LNCaP clone FGC (cell line): ENCODE results near the gene TOPBP1.
A peak's percentile ranks its signal among the peaks of the same experiment; 100 is the strongest.

Experiments used
- DNase-seq: peaks from one replicate; pipeline ENCODE4 v3.0.0-alpha.2; 2011; ENCODE audit warnings: low read depth
- H3K4me3 ChIP-seq: 2 replicates; pipeline ENCODE4 v1.5.1; 2011; ENCODE audit warnings: mild to moderate bottlenecking, low read depth, low read length, control low read depth
- TF ChIP-seq, protein P1 (sequence below): IDR thresholded peaks from 2 replicates; pipeline ENCODE4 v1.5.1; 2012; ENCODE audit warnings: mild to moderate bottlenecking; ENCODE audit not compliant: control insufficient read depth, insufficient read depth; ENCODE audit errors: extremely low read depth

TOPBP1 gene

DNA sequence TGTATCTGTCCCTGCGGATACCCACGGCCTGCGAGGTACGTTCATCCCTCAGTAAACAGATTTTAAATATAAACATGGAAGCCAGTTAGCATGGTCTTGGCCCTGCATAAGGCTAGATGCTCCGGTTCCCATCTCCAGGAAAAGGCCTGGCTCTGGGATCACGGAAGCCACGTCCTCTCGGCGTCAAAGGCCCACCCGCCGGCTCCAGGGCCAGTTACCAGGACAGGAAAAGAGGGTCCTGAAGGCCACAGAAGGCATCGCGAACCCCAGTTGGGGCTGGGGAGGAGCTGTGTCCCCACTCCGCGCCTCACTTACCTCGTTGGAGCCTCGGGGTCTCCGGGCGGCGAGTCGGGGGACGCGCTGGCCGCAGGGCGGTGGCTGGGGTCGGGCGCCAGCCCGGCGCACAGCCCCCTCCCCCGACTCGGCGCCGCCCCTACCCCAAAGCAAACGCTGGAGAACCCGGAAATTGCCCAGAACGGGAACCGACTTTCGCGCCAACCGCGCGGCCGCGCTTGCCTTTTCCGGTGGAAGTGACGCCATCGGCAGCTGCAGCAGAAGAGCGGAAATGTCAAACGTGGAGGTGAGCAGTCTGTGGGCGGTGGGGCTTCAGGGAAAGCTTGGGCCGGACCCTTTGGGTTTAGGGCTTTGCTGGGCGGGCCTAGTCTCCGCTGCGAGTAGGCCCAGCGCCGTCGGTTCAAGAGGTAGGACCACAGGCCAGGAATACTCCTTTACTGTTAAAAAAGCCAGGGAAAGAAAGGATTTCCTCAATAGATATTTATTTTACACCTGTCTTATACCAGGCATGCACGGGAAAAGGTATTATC is at the start of gene TOPBP1:
TSS of gene TOPBP1 (minus strand) at position 488 of the 824 bp plus-strand sequence. CDS start 814 bp downstream, outside the sequence.
- H3K4me3 ChIP-seq = peak within 1 kb of the TSS; percentile 82
- DNase-seq = peak; percentile 40
- TF ChIP-seq, protein P1, sequence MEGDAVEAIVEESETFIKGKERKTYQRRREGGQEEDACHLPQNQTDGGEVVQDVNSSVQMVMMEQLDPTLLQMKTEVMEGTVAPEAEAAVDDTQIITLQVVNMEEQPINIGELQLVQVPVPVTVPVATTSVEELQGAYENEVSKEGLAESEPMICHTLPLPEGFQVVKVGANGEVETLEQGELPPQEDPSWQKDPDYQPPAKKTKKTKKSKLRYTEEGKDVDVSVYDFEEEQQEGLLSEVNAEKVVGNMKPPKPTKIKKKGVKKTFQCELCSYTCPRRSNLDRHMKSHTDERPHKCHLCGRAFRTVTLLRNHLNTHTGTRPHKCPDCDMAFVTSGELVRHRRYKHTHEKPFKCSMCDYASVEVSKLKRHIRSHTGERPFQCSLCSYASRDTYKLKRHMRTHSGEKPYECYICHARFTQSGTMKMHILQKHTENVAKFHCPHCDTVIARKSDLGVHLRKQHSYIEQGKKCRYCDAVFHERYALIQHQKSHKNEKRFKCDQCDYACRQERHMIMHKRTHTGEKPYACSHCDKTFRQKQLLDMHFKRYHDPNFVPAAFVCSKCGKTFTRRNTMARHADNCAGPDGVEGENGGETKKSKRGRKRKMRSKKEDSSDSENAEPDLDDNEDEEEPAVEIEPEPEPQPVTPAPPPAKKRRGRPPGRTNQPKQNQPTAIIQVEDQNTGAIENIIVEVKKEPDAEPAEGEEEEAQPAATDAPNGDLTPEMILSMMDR = no peak

DNA sequence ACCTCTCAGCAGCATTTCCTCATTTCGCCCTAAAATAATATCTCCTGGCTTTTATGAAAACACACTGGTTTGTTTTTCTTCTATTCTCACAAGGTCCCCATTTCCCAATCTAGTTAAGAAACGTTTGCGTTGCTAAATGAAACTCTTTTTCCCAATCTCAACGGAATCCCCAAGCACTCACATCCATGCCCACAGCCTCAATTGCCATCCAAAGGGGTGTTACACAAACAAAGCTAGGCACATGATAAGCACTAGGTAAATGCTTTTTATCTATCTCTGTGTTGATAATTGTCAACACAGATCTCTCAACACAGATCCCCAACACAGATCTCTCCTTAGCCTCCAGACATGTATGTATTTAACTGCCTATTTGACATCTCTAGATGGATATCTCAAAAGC is 49.3 kb upstream of the TOPBP1 start:
- no peak overlapping the region for H3K4me3 ChIP-seq
- TF ChIP-seq, protein P1 = no peak

DNA sequence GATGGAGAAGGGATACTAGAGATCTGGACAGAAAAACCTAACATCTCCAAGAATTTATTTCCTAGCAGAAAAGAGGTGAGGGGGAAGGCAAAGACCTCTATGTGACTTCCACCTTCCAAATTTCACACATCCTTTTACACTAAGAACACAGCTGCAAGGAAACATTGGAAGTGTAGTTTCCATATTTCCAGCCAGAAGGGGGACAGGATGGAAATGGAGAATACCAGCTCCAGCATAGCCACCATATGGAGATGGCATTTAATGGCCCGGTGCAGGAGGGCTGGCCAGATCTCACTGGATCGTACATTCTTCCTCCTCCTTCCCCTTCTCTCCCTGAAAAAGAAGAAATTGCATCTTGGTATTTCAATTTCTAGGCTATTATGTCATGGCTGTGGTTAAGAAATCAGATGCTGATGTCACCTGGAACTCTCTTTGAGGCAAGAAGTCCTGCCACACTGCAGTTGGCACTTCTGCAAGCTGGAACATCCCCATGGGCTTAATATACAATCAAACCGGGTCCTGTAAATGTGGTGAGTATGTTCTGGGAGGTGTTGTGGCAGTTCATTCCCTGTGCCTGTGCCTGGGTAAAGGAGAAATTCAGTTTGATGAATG is 47.5 kb upstream of the TOPBP1 start:
- DNase-seq = no peak
- TF ChIP-seq, protein P1 = no peak
- no peak overlapping the region for H3K4me3 ChIP-seq

More for the DNA sequence above, 49.3 kb upstream of the TOPBP1 start:
- no peak for DNase-seq

DNA sequence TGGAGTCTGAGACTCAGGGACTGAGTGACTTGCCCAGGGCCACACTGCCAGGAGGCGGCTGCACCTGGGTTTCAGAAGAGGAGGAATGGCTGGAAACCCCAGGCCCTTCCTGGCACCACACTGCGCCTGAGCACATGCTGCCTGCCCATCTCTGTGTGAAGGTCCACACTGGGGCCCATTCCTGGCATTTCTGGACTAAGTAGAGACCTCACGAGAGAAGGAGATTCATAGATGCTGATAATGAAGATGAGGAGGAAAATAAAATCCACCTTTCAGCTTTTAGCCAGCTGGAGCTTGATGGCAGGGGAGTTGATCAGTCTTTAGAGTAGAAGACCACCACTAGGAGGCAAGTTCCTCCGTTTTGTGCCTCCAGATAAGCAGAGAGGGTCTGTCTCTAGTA is 44.3 kb upstream of the TOPBP1 start:
- DNase-seq = no peak
- TF ChIP-seq, protein P1 = no peak
- no peak overlapping the region for H3K4me3 ChIP-seq

DNA sequence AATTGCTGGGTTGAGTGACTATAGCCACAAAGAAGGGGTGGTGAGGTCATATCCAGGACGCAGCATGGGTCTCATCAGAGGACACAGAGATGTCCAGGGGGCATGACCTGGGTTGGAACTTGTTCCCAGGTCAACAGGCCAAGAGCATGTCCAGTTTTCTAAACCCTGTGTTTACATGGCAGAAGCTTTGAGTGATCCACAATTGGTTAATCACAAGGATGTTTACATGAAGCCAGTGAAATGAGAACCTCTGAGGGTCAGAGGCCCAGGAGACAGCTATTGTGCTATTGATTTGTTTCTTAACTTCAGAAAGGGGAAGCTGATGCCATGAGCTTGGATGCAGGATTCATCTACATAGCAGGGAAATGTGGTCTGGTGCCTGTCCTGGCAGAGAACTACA is 42.2 kb upstream of the TOPBP1 start:
- DNase-seq = no peak
- H3K4me3 ChIP-seq = no peak overlapping the region
- TF ChIP-seq, protein P1 = no peak

DNA sequence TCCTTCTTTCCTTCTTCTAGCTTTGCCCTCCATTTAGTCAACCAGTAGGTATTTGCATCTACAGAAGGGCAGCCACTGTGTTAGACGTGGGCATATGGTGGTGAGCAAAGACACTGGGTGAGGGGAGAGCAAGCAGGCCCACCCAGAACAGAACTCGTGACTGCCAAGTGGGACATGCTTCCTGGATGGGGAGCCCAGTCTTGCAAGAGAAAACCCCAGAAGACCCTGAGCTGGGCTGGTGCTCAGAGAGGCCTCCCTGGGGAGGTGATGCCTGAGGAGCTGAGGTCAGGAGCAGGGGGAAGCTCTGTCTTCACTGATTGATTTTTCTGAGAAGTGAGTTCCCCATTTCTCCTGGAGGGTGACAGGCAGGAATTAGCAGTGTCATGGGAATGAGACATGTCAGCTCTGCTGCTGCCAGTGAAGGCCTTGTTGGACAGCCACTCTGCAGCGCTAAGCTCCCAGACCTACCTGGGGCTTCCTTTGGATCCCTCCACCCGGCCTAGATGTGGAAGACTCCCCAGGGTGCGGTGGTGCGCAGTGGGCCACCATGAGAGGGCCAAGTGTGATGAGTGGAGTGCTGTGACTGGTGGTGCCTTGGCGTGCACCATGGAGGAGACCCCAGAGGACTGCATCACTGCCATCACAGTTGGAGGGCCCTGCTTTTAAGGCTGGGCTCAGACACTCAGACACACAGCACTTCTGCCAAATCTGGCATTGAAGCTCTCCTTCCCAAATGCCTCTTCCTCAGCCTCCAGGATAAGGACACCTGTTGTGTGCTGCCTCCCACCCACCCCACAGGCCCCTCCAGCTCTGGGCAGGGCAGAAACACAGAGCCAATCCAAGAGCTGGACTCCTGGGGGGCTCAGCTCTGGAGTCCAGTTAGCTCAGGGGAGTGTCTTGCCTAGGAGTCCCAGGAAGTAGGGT is 40.0 kb upstream of the TOPBP1 start:
- TF ChIP-seq, protein P1 = no peak
- DNase-seq = no peak
- no peak overlapping the region for H3K4me3 ChIP-seq
